Measurements from ENCODE around the gene GLG1.
"Not testable (repeated sequence)": the region's sequence is repeated elsewhere in the genome, so short reads cannot be mapped to it uniquely, and the experiment has no call there.

Gene GLG1

DNA sequence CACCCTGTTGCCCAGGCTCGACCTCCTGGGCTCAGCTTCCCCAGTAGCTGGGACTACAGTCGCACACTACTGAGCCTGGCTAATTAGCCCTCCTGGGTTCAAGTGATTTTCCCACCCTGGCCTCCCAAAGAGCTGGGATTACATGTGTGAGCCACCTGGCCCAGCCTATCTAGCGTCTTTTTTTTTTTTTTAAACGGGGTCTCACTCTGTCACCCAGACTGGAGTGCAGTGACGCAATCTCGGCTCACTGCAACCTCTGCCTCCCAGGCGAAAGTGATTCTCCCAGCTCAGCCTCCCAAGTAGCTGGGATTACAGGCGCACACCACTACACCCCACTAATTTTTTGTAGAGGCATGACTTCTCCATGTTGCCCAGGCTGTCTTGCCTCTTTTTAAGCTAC lies 33.3 kb downstream of the GLG1 start:
- Mint-ChIP-seq H3K4me3 (no peak overlapping the region), H3K27ac (no peak overlapping the region), H3K9me3 (no peaks in the 10 kb centered on the region), H3K36me3 (peaks cover 5% of the 10 kb centered on the region), H3K4me1 (peaks cover 55% of the 10 kb centered on the region)
- no peak for DNase-seq (ENCODE audit: low spot score in 2 of 2)
- no peak for ATAC-seq

DNA sequence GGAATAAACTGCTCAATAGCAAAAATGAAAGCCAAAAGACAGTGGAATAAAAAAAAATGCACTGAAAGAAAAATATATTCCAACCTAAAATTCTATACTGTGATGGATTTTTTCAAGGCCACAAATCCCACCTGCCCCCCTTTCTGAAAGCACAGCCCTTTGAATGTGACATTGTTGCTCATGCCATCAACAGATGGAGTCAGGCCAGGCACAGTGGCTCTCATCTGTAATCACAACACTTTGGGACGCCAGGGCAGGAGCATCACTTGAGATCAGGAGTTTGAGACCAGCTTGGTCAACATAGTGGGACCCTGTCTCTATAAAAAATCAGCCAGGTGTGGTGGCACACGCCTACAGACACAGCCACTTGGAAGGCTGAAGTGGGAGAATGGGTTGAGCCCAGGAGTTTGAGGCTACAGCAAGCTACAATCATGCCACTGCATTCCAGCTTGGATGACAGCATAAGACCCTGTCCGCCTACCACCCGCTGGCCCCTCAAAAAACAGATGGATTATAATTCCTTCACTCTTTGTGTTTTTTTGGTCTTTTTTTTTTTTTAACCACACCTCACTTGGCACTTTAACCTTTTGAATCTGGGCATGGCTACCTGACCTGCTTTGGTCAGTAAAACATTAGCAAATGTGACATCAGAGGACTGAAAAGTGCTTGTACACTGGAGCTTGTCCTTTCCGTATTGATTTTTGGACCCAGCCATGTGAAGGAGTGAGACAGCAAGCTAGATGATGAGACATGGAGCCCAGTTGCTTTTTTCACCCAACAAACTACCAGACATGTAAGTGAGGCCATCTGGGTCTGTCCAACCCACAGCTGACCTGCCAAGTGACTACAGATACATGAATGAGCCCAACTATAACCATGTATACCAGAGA lies 36.3 kb downstream of the GLG1 start:
- peaks cover 5% of the 10 kb centered on the region for H3K36me3 Mint-ChIP-seq
- no peak overlapping the region for H3K4me3 Mint-ChIP-seq
- no peak overlapping the region for H3K27ac Mint-ChIP-seq
- no peak for ATAC-seq
- no peak for DNase-seq (ENCODE audit: low spot score in 2 of 2)
- peaks cover 56% of the 10 kb centered on the region for H3K4me1 Mint-ChIP-seq
- H3K9me3 Mint-ChIP-seq: no peaks in the 10 kb centered on the region

DNA sequence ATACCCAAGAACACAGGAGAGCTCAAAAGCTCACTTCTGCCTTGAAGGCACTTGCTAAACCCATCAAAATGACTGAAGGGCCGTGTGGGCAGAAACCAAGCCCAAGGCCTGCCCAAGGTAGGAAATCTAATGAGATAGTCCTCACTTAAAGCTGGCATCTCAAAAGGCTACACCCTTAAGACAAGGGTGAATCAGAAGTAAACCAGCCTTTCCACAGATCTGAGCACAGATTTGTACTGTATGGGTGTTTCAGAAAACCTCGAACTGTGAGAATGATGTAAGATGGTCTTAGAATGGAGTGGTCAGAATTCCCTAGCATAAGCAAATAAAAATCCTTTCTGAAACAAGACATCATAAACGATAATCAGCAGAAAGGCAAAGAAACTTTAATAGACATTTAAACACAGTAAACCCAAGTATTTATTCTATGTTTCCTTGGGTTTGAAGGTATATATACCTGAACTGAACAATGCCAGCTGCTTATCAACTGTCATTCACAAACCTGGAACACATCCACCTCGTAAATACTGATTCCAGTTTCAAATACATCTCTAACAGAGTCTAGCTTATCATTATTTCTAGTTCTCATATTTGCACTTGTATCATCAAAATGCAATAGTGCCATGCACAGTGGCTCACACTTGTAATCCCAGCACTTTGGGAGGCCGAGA lies 37.8 kb downstream of the GLG1 start:
- ATAC-seq (peak; percentile 58), DNase-seq (ENCODE audit: low spot score in 2 of 2) (no peak)
- peaks cover 63% of the 10 kb centered on the region for H3K4me1 Mint-ChIP-seq
- no peaks in the 10 kb centered on the region for H3K36me3 Mint-ChIP-seq
- H3K9me3 Mint-ChIP-seq: no peaks in the 10 kb centered on the region
- H3K27ac Mint-ChIP-seq: no peak overlapping the region
- no peak overlapping the region for H3K4me3 Mint-ChIP-seq

DNA sequence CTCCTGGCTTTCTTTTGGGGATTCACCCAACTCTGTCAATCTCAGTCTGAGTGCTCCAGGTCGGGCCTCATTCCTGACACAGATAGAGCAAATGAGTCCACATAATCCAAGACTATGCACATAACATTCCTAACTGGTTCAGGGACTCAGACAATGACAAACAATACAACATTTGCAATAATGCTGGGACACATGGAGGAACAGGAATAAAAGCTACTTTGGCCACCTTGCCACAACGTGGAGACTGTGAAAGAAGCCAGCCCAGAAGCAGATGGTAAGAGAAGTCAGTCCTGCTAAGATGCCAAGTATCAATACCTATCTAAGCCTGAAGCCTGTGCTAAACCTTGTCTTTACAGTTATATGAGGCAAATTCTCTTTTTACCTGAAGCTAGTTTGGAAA lies 39.0 kb downstream of the GLG1 start:
- no peaks in the 10 kb centered on the region for H3K9me3 Mint-ChIP-seq

DNA sequence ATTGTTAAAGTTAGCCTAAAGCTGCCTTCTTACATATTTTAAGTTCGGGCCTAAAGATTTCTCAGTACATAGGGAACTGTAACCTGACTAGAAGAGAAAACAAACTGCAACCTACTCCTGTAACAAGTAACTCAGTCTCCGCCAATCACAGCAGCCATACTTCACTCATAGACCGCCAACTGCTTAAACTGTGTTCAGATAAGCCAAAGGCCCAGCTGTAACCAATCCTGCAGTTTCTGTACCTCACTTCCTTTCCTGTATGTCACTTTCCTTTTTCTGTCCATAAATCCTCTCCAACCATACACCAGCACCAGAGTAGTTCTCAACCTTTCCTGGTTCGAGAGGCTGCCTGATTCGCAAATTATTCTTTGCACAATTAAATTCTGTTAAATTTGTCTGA lies 41.5 kb downstream of the GLG1 start:
- ATAC-seq (no peak), DNase-seq (ENCODE audit: low spot score in 2 of 2) (no peak)
- Mint-ChIP-seq H3K27ac (peak overlapping the region; percentile 63), H3K4me1 (peaks cover 65% of the 10 kb centered on the region), H3K9me3 (no peaks in the 10 kb centered on the region), H3K4me3 (no peak overlapping the region), H3K36me3 (no peaks in the 10 kb centered on the region)

More for the DNA sequence above, 39.0 kb downstream of the GLG1 start:
- DNase-seq (ENCODE audit: low spot score in 2 of 2) (no peak), ATAC-seq (no peak)
- H3K4me1 Mint-ChIP-seq: peaks cover 72% of the 10 kb centered on the region
- H3K4me3 Mint-ChIP-seq: no peak overlapping the region
- no peak overlapping the region for H3K27ac Mint-ChIP-seq
- H3K36me3 Mint-ChIP-seq: no peaks in the 10 kb centered on the region

DNA sequence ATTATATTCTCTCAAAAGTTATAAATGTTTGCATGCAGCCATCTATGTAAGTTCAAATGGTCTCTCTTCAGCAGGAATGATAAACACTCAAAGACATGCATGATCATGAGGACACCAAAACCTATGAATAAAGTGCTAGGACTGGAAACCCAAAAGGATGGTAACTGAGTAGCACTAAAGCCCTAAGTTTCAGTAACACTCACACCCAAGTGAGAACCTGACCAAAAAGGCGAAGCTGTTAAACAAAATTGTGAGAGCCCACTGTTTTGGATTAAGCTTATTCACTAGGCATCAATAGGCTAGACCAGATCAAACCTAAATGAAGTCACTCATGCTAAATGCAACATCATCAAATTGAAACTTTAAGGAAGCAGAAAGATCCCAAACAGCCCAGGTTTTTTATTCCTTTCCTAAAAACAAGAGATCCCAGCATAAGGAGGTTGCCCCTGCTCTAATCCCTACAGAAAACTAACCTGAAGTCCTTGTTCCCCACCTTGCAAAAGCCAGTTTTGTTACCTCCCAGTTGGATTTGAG lies 42.4 kb downstream of the GLG1 start:
- DNase-seq (ENCODE audit: low spot score in 2 of 2) (no peak), ATAC-seq (no peak)
- Mint-ChIP-seq H3K9me3 (no peaks in the 10 kb centered on the region), H3K4me1 (peaks cover 68% of the 10 kb centered on the region), H3K4me3 (no peak overlapping the region), H3K36me3 (no peaks in the 10 kb centered on the region), H3K27ac (peak overlapping the region; percentile 63)

DNA sequence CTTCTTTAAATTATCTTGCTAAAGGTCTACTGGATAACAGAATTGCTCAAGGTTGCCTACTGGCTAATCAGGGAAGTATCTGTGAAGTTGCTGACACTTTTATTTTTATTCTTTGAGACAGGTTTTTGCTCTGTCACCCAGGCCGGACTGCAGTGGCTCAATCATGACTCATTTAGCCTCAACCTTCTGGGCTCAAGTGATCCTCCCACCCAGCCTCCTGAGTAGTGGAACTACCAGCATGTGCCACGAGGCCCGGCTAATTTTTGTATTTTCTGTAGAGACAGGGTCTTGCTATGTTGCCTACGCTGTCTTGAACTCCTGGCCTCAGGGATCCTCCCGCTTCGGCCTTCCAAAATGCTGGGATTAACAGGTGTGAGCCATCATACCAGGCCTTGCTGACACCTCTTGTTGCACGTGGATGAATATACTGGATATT lies 43.1 kb downstream of the GLG1 start:
- H3K27ac Mint-ChIP-seq: peak overlapping the region; percentile 63
- H3K4me3 Mint-ChIP-seq: no peak overlapping the region
- H3K9me3 Mint-ChIP-seq: no peaks in the 10 kb centered on the region
- peaks cover 68% of the 10 kb centered on the region for H3K4me1 Mint-ChIP-seq
- DNase-seq (ENCODE audit: low spot score in 2 of 2) (no peak), ATAC-seq (peak; percentile 88)
- H3K36me3 Mint-ChIP-seq: peaks cover 2% of the 10 kb centered on the region

DNA sequence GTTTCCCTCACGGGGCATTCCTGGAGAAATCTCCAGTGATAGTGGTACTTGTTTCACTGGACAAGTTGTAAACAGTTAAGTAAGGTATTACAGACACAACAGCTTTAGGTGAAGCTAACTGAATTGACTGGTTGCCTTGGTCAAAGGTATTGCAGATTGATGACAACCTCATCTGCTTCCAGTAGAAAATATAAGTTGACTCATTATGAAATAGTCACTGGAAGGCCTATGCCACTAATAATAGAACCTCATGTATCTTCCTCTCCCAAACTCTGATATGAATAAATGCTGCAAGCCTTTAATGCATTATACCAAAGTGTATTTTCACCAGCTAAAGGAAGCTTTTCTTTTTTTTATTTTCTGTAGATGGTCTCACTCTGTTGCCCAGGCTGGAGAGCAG lies 44.8 kb downstream of the GLG1 start:
- Mint-ChIP-seq H3K4me3 (no peak overlapping the region), H3K4me1 (peaks cover 68% of the 10 kb centered on the region), H3K27ac (no peak overlapping the region), H3K9me3 (no peaks in the 10 kb centered on the region), H3K36me3 (peaks cover 7% of the 10 kb centered on the region)
- ATAC-seq: peak; percentile 72
- DNase-seq (ENCODE audit: low spot score in 2 of 2): no peak

DNA sequence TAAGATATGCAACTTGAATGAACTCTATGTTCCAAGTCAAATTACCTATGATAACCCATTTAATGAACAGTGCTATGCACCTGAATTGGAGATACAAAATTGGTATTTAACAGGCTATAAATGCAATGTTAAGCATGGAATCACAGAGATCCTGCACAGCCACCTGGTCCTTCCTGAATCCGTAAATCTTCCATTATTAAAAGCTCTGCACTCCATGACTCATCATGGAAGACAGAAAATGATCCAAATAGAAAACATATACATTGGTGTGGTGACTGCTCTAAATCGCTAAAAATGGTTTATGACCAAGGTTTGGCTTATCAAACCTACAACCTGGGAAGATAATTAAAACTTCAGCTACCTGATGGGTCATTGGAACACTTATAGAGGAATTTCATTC lies 45.3 kb downstream of the GLG1 start:
- no peak overlapping the region for H3K4me3 Mint-ChIP-seq
- DNase-seq (ENCODE audit: low spot score in 2 of 2): no peak
- H3K4me1 Mint-ChIP-seq: peaks cover 70% of the 10 kb centered on the region
- H3K27ac Mint-ChIP-seq: no peak overlapping the region
- ATAC-seq: no peak
- peaks cover 7% of the 10 kb centered on the region for H3K36me3 Mint-ChIP-seq
- no peaks in the 10 kb centered on the region for H3K9me3 Mint-ChIP-seq

DNA sequence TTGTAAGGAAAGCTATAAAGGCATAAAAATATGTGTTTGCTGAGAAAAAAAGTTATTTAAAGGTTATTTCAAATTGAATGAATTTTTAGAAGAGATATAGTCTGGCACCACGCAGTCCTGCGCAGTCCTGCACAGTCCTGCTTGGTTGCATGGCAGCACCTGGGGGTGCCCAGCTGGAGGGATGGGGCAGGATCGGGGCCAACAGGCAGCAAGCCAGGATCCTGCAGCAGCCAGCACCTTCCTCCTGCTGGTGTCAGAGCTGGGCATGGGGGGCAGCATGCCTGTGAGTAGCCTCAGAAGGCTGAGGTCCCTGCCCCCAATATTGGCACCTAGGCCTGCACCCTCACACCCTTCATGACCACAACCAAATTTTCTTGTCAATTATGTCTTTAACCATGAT lies 46.0 kb downstream of the GLG1 start:
- Mint-ChIP-seq H3K9me3 (no peaks in the 10 kb centered on the region), H3K4me3 (no peak overlapping the region), H3K36me3 (peaks cover 7% of the 10 kb centered on the region), H3K27ac (peak overlapping the region; percentile 52), H3K4me1 (peaks cover 63% of the 10 kb centered on the region)
- no peak for DNase-seq (ENCODE audit: low spot score in 2 of 2)
- ATAC-seq: no peak

DNA sequence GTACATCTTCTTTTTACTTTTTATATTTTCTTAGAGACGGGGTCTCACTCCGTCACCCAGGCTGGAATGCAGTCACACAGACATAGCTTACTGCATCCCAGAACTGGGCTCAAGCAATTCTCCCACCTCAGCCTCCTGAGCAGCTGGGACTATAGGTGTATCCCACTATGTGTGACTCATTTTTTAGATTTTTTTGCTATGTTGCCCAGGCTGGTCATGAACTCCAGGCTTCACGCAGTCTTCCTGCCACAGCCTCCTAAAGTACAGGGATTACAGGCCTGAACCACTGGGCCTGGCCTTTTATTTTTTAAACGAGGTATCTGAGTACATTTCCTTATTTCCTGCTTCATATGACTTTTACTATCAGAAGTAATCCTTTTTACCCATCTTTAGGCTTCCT lies 48.0 kb downstream of the GLG1 start:
- H3K4me1 Mint-ChIP-seq: peaks cover 42% of the 10 kb centered on the region
- DNase-seq (ENCODE audit: low spot score in 2 of 2) (no peak), ATAC-seq (no peak)
- peaks cover 7% of the 10 kb centered on the region for H3K36me3 Mint-ChIP-seq
- H3K9me3 Mint-ChIP-seq: no peaks in the 10 kb centered on the region
- peak overlapping the region; percentile 29 for H3K27ac Mint-ChIP-seq
- H3K4me3 Mint-ChIP-seq: no peak overlapping the region

DNA sequence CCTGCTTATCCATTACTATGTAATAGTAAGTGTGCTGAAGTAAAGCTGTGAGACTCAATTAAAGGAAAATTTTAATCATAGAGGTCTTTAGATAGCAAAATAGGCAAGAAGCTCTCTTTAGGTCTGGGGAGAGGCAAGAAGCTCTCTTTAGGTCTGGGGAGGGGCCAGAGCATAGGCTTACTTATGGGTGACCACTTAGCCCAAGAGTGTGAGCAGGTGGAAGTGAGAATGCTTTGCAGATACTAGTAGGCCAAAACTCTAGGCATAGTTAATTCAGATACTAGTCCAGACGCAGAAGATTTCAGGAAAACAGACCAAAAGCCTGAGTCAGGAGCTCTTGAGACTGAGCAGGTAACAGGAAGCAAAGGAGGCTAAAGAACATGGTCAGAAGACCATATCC lies 49.6 kb downstream of the GLG1 start:
- Mint-ChIP-seq H3K27ac (peak overlapping the region; percentile 85), H3K9me3 (no peaks in the 10 kb centered on the region), H3K4me3 (no peak overlapping the region), H3K36me3 (peaks cover 7% of the 10 kb centered on the region), H3K4me1 (peaks cover 27% of the 10 kb centered on the region)
- no peak for DNase-seq (ENCODE audit: low spot score in 2 of 2)
- ATAC-seq: no peak

DNA sequence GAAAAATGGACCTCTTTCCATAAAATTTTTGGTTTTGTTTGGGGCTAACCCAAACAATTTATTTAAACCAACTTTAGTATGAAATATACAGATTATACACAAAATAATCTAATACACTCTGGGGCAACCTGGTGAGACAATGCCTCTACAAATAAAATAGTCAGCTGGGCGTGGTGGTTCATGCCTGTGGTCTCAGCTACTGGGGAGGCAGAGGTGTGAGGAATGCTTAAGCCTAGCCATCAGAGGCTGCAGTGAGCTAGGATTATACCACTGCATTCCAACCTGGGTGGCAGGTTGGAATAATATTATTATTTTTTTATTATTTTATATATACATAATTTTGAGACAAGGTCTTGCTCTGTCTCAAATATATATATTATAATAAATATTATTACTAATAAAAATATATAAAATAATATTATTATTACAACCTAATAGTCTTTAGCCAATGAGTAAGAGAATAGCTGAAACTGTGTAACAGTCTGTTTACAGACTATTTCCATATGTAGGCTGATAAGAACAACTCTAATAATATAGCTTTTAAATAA lies 50.5 kb downstream of the GLG1 start:
- Mint-ChIP-seq H3K4me3 (no peak overlapping the region), H3K4me1 (peaks cover 19% of the 10 kb centered on the region), H3K9me3 (no peaks in the 10 kb centered on the region), H3K36me3 (peaks cover 7% of the 10 kb centered on the region), H3K27ac (no peak overlapping the region)
- DNase-seq (ENCODE audit: low spot score in 2 of 2) (no peak), ATAC-seq (no peak)

DNA sequence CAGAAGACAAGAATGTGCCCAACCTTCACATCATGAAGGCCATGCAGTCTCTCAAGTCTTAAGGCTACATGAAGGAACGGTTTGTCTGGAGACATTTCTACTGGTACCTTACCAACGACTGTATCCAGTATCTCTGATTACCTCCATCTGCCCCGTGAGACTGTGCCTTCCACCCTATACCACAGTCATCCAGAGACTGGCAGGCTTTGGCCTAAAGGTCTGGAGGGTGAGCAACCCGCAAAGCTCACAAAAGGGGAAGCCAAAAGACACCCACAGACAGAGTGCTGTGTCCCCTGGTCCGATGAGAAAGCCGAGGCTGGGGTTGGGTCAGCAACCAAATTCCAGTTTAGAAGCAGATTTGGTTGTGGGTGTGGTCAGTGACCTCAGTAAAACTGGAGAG lies 54.6 kb downstream of the GLG1 start:
- not testable (repeated sequence) for H3K4me1 Mint-ChIP-seq; DNase-seq (ENCODE audit: low spot score in 2 of 2); H3K4me3 Mint-ChIP-seq; H3K27ac Mint-ChIP-seq; ATAC-seq; H3K9me3 Mint-ChIP-seq; H3K36me3 Mint-ChIP-seq

DNA sequence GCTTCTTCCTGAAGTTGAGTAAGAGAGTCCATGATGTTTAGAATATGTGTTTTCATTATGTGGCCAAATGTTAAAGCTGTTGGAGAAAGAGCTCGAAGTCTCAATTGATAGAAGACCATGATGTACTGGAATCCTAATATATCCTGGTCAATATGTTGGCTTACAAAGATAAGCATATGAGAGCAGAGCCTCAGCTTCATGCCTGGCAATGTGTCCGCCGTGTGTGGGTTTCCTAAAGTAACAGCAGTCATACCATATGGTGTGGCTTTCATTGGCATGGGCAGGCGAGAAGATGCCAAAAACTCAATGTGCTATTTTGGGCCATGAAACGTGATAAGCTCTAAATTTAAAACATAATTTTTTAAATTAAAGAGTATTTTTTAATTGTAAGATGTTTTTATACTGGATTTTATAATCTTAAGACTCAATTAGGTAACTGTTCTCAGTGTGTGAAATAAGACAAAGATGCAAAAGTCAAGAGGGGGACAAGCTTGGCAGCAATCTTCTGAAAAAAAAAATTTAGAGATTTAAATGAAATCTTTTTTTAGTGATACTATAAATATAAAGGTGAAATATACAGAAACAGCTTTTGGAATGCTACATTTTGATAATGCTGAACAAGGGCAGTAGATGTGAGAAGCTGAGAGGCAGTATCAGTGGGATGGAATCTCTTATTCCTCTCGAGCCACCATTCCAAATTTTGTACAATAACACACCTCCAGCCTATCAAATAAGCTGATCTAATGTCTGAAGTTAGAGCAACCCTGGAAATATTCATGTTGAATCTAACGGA lies 56.5 kb downstream of the GLG1 start:
- not testable (repeated sequence) for H3K4me3 Mint-ChIP-seq; H3K27ac Mint-ChIP-seq; DNase-seq (ENCODE audit: low spot score in 2 of 2); H3K9me3 Mint-ChIP-seq; H3K36me3 Mint-ChIP-seq; ATAC-seq; H3K4me1 Mint-ChIP-seq
